HL-60 (cell line): ENCODE results near the gene LCE1A.

Source experiments
- POLR2AphosphoS5 ChIP-seq: IDR thresholded peaks from 2 replicates; pipeline ENCODE4 v1.6.1; 2012; ENCODE audit warnings: low read depth
- SPI1 ChIP-seq: IDR thresholded peaks from 2 replicates; pipeline ENCODE4 v1.6.1; 2012; ENCODE audit warnings: low read depth, mild to moderate bottlenecking, borderline replicate concordance
- TF ChIP-seq, protein P1 (sequence below): IDR thresholded peaks from one replicate; pipeline ENCODE4 v1.5.1; 2011; ENCODE audit warnings: low read length, control low read depth, inconsistent platforms; ENCODE audit not compliant: insufficient read depth
- TF ChIP-seq, protein P2 (sequence below): IDR thresholded peaks from 2 replicates; pipeline ENCODE4 v1.6.1; 2012; ENCODE audit warnings: low read depth; ENCODE audit not compliant: insufficient replicate concordance

DNA sequence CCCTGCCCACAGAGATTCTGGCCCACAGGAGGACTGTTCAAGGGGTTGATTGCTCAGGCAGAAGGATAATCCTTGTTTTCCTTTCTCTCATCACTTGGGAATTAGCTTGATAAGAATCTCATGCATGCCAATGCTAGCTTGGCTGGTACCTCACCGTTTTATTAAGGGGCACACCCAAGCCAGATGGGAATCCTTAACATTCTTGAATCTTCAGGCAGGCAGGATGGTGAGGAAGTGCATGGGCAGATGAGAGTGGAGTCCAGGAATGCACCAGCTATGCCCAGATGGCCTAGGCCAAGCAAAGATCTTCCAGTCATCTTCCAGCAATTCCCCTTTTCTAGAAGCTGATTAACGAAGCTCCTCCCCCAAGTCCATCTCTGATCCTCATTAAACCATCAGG is 28.4 kb downstream of the LCE1A start:
- TF ChIP-seq, protein P1, sequence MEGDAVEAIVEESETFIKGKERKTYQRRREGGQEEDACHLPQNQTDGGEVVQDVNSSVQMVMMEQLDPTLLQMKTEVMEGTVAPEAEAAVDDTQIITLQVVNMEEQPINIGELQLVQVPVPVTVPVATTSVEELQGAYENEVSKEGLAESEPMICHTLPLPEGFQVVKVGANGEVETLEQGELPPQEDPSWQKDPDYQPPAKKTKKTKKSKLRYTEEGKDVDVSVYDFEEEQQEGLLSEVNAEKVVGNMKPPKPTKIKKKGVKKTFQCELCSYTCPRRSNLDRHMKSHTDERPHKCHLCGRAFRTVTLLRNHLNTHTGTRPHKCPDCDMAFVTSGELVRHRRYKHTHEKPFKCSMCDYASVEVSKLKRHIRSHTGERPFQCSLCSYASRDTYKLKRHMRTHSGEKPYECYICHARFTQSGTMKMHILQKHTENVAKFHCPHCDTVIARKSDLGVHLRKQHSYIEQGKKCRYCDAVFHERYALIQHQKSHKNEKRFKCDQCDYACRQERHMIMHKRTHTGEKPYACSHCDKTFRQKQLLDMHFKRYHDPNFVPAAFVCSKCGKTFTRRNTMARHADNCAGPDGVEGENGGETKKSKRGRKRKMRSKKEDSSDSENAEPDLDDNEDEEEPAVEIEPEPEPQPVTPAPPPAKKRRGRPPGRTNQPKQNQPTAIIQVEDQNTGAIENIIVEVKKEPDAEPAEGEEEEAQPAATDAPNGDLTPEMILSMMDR = no peak
- no peak for TF ChIP-seq POLR2AphosphoS5
- TF ChIP-seq, protein P2, sequence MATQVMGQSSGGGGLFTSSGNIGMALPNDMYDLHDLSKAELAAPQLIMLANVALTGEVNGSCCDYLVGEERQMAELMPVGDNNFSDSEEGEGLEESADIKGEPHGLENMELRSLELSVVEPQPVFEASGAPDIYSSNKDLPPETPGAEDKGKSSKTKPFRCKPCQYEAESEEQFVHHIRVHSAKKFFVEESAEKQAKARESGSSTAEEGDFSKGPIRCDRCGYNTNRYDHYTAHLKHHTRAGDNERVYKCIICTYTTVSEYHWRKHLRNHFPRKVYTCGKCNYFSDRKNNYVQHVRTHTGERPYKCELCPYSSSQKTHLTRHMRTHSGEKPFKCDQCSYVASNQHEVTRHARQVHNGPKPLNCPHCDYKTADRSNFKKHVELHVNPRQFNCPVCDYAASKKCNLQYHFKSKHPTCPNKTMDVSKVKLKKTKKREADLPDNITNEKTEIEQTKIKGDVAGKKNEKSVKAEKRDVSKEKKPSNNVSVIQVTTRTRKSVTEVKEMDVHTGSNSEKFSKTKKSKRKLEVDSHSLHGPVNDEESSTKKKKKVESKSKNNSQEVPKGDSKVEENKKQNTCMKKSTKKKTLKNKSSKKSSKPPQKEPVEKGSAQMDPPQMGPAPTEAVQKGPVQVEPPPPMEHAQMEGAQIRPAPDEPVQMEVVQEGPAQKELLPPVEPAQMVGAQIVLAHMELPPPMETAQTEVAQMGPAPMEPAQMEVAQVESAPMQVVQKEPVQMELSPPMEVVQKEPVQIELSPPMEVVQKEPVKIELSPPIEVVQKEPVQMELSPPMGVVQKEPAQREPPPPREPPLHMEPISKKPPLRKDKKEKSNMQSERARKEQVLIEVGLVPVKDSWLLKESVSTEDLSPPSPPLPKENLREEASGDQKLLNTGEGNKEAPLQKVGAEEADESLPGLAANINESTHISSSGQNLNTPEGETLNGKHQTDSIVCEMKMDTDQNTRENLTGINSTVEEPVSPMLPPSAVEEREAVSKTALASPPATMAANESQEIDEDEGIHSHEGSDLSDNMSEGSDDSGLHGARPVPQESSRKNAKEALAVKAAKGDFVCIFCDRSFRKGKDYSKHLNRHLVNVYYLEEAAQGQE = no peak
- TF ChIP-seq SPI1 = no peak
